Smooth muscle cell of the brain vasculature (primary cell): ENCODE results near the gene XYLT1.

ENCODE experiments used
- DNase-seq: peaks from one replicate; pipeline ENCODE4 v3.0.0-alpha.2; 2012; ENCODE audit warnings: low read depth, low spot score

XYLT1 gene

DNA sequence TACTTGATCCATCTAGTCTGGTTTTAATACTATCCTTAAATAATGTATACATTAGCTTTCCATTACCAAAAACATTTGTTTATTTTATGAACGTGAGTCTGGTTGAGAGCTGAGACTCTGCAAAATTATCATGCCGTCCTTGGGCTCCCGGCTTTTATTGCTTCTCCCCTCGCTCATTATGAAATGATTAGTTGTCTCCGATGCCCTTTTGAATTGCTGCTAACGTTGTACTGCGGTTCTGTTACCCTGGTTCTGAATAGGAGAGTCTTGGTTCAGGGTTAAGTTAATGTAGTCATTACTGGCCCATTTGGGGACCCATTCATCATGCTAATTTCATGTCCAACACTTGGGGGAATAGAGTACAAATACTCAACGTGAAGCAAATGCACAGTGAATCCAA, 12.8 kb downstream of the XYLT1 start:
- no peak for DNase-seq

GRCh38 chr16:17457513-17457912, 13.2 kb downstream of the XYLT1 start:
- no peak for DNase-seq

GRCh38 chr16:17454162-17454730, 16.5 kb downstream of the XYLT1 start:
- DNase-seq = no peak

DNA sequence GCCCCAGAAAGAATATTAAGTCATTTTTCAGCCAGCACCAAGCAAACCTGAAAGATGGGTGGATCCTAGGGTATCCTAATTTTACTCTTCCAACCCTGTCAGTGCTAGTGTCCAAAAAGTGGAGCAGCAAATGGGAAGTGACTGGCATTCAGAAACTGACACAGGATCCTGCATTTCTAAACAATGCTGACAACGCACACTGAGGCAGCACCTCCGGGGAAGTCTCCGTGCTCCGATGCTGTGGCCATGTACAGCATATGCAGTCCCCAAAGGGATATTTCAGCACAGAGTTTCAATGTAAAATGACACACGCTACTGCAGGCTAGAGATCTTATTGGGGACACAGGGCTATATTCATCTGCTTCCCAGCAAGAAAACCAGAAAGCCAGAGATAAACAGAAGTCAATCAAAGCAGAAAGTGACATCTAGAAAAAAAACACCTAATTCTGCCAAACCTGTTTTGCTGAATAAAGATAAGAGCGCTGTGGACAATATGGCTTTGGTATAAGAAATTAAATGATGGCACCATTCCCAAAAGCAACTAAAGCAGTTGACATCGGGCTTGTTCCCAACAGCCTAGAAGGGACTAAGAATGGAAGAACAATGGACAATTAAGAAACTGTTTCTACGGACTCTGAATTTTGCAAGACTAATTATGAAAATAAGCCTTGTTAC, 17.3 kb downstream of the XYLT1 start:
- DNase-seq = no peak

- no peak for DNase-seq
Observed at GRCh38 chr16:17452922-17453321, 17.8 kb downstream of the XYLT1 start.

DNA sequence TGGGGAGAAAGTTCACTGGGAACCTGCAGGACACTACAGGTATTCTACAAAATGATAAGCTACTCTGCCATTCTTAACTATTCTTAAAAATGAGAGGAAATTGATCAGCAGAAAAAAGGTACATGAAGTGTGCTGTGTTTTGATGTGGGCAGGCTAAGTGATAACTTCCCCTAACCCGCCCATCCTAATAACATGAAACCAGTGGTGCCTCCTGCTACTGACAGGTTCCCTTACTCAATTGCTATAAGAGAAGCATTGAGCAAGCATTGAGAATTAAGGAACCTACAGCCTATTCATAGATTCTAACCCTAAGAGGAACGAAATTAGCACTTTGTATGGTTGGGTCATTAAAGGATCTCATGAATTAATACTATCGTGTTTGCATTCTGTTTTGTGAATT, 18.9 kb downstream of the XYLT1 start:
- no peak for DNase-seq

DNA sequence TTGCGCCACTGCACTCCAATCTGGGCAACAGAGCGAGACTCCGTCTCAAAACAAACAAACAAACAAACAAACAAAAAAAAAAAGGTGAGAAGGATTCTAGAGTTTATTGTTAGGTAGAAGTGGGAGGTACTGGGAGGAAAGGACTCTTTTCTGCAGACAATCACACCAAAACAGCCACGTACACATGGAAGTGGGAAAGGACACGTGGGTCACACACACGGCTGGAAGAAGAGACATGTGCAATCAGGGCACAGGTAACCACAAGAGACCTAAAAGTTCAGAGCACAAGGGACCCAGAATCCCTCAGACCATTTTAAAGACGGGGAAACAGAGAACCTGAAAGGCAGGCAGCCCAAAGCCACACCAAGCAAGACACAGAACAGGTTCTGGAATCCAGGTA, 20.5 kb downstream of the XYLT1 start:
- no peak for DNase-seq

GRCh38 chr16:17448640-17449638, 21.8 kb downstream of the XYLT1 start:
- no peak for DNase-seq

GRCh38 chr16:17447101-17447569, 23.6 kb downstream of the XYLT1 start:
- DNase-seq = no peak

- no peak for DNase-seq
Observed at GRCh38 chr16:17446661-17447060, 24.1 kb downstream of the XYLT1 start.

- DNase-seq = no peak
Observed at GRCh38 chr16:17445421-17445820, 25.3 kb downstream of the XYLT1 start.

DNA sequence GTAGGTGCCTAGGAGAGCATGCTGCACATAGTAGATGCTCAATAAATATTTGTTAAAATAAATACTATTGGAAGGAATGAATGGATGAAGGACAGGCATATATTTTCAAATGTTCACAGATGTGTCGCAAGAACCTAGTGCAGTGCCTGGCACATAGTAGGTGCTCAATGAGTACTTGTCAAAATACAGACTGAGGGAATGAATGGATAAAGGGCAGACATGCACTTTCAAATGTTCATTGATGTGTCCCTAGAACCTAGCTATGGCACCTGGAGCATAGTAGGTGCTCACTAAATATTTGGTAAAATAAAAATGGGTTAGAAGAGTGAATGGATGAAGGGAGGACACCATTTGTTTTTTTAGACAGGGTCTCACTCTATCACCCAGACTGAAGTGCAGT, 26.1 kb downstream of the XYLT1 start:
- DNase-seq = no peak

- no peak for DNase-seq
Observed at GRCh38 chr16:17440131-17440530, 30.6 kb downstream of the XYLT1 start.

DNA sequence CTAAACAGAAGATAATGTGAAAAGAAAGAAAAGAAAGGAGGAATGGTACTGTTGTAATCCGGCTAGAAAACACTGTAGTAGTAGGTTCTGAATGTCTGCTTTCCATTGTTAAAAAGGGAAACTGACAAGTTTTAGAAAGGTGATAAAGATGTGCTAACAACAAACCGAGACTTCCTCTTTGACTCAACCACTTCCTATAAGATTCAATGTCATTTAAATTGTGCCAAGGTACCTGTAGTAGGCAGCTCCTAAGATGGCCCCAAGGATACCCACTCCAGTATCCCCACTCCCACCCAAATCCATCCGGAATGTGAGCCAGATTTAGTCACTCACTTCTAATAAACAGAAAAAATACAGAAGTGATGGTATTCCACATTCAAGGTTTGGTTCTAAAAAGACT, 31.2 kb downstream of the XYLT1 start:
- no peak for DNase-seq

GRCh38 chr16:17437981-17438380, 32.8 kb downstream of the XYLT1 start:
- DNase-seq = no peak

DNA sequence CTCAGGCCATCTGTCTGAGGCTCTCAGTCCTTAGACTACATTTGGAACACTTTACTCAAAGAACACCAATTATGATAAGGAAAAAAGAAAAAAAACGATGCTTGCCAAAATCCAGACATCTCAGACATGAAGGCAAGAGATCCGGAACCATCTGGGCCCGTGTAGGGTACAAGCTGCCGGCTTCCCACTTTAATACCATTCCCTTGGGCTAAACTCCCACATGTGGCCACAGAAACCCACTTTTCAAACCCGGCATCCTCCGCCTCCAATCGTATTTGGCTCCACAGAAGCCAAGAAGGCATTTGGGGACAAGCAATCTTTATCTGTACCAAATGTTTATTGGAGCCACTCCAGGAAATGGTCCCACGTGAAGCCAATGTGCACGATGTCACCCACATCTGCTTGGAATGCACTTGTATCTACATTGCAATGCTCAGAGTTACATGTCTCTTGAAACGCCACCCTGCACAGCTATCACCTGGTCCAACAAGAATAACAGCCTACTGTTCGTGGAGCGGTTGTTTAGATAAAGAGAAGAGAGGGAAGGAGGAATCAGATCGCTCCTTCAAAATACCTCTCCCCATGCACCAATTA, 33.5 kb downstream of the XYLT1 start:
- DNase-seq = no peak

GRCh38 chr16:17435318-17435717, 35.4 kb downstream of the XYLT1 start:
- DNase-seq = no peak

DNA sequence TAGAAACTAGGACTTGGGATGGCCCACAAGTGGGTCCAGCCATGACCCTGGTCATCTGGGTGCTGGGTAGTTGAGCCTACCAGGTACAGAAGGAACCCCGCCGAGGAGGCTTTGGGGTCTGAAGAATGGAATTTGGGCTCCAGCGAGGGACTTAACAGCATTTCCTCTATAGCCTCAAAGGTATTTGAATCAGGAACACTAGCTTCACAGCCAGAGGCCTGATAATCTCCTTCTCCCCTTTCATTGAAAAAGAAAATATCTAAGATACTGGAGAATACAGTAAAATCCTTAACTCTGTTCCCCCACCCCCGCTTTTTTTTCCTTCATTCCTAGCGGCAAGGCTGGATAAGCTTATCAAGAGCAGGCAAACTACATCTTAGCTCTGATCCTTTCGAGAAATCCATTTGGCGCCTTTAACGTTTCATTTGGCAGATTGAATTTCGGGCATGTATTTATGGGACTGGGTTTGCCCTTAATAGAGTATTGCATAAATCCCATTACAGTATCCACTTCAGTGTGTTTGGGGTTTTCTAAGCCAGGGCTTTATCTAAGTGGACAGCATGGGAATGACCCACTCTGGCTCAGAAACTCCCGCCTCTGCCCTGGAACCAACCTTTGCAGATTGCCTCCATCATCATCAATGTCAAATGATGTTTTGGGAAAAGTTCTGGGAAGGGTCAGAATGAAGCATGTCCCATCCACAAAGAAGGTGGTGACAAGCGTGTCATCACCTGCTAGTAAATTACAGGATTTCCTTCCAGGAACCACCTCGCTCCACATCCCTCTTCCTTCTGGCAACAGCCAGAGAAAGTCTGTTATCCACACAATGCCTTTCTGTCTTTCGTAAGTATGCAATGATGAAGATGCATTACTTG, 36.9 kb downstream of the XYLT1 start:
- no peak for DNase-seq

DNA sequence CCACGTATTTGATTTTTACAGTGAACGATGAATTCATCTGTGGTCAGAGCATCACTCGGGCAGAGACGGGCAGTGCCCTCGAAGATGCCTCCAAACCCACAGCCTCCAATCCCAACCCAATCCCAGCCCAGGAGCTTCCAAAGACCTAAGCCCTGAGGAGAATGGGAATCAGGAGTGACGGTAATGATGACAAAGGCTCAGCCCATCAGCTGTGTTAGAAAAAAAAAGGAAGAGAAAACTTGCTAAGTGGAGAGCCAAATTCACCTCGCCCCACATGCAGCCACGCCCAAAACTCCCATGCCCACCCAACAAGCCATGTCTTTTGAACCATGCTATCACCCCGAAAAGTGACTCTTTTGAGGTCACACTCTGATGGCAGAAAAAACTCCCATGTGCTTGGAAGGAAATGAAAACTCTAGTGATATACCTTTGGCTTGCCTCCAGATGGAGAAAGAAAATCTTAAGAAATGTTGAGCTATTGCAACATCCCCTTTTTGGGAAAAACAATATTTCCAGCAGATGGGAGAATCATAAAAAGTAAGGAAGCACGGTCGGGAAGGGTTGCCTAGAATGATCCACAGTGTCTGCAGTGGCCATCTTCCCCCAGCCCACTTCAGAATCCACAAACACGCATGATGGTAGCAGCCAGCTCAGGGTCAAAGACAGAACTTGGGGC, 37.7 kb downstream of the XYLT1 start:
- no peak for DNase-seq

GRCh38 chr16:17431968-17432625, 38.7 kb downstream of the XYLT1 start:
- DNase-seq = no peak
